Stimulated activated CD8-positive, alpha-beta memory T cell treated with anti-CD3 and anti-CD28 coated beads, Interleukin-2, amount 100 ng/mL, for 1 hour (primary cell): ENCODE measurements around the gene TBX1.

Source experiments
- DNase-seq, 2 donors: peaks; one replicate each; pipeline ENCODE4 v3.0.0-alpha.2; 2020; ENCODE audit warnings: low read depth in 2 of 2

The TBX1 gene

DNA sequence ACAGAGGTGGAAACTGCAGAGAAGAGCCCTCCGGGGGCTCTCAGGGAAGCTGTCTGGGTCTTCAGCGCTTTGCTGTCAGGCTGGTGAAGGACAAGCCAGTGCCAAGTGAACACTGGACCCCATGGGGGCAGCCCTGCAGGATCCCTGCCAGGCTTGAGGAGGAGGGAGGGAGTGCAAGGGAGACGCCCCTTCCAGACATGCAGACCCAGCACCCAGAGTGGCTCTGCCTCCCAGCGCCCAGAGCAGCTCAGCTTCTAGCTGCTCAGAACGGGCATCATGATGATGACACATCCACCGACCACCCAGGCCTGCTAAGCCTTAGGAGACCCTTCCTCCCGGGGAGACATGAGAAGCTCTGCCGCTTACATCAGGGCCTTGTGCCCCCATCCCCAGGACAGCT is 39.7 kb downstream of the TBX1 start:
- no peak for DNase-seq

DNA sequence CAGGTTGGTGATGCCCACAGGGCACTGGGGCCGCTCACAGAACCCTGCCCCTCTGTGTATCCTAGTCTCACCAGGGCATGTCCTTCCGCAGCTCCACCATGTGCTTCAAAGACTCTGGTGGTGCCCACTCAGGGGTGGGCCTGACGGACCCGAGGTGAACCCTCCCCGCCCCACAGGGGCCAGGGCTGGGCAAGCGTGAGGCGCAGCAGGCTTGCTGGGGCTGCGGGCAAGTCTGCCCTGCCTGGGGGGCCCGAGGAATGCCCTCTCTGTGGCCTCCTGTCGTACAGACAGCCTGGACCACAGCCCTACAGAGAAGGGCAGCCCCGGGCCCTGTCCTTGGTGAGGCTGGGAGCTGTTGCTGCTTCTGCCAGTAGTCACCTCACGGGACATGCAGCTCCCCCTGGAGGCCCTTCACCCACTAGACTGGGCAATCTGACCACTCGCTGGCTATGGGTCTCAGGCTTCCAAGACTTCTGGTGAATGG is 40.2 kb downstream of the TBX1 start:
- DNase-seq = no peak

DNA sequence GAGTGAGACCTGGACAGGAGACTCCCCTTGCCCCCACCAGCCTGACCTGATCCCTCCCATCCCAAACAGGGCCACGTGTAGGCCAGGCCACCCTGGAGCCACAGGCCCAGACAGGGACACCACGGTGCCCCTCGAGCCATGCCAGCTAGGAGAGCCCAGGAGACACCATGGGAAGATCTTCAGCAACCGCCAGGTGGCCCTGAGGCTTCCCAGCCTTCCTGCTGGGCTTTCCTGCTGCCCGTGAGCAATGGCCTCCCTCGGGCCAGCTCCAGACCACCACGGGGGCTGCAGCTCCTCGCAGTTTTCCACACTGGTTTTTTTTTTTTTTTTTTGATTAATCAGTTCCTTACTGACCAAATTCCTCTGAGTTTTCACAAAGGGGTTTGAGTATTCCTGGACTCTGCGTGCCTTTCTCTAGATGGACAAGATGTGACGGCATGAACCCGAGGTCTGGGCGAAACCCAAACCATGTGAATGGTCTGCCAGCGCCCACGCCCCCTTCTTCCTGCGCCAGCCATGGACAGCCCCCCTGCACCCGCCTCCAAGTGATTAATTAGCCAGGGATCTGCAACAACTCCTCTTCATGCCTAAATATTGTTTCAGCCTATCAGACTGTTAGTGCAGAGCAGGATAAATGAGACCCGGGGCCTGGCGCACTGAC is 40.9 kb downstream of the TBX1 start:
- no peak for DNase-seq

GRCh38 chr22:19802001-19802893 is 41.7 kb downstream of the TBX1 start:
- no peak for DNase-seq

GRCh38 chr22:19802894-19803735 is 42.5 kb downstream of the TBX1 start:
- DNase-seq = no peak

- no peak for DNase-seq
Measured at GRCh38 chr22:19803736-19804267, 43.2 kb downstream of the TBX1 start.

DNA sequence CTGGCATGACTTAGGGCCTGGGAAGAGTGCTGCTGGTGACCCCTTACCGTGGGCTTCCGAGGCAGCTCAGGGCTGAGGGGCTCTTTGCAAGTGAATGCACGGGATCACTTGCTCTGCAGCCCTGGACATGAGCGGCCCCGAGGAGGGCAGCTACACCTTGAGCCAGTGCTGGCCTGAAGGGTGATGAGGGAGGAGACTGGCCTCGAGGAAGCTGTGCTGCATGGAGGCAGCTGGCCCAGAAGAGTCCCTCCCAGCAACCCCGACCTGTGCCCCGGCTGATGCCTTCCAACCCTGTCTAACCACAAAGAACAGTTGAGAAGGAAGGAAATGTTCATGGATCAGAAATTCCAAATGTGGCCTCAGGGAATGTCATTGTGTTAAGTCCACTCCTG is 45.2 kb downstream of the TBX1 start:
- DNase-seq = no peak

GRCh38 chr22:19806213-19807160 is 45.9 kb downstream of the TBX1 start:
- DNase-seq = no peak

DNA sequence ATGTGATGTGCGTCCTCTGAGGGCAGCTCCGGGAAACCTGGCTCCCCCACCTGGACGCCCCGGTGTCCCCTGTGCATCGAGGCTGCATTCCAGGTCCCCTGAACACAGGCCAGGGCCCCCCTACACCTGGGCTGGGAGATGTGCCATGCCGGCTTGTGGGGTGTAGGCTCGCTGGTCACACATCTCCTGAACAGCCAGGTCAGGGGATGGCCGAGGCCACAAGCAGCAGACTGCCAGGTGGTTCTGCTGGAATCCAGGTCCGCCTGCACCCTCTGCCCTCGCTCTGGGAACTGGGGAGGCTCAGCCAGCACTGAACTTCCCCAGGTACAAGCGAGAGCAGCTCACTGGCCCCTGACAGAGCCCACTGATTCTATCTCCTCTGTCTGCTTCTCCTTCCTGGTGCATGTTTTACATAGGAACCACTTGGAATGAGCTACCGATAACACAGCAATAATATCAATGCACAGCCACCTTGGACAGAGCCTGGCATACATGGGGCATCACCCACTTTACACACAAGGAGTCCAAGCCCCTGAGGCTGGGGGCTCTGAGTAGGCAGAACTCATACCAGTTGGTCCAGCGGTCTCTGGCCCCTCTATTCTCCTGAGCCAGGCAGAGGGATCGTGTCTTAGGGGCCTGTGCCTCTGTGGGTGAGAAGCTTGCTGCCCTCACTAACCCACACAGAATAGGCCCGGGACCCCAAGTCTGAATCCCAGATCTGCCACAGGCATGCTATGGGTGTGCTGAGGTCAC is 46.8 kb downstream of the TBX1 start:
- no peak for DNase-seq

GRCh38 chr22:19807914-19808872 is 47.6 kb downstream of the TBX1 start:
- no peak for DNase-seq

DNA sequence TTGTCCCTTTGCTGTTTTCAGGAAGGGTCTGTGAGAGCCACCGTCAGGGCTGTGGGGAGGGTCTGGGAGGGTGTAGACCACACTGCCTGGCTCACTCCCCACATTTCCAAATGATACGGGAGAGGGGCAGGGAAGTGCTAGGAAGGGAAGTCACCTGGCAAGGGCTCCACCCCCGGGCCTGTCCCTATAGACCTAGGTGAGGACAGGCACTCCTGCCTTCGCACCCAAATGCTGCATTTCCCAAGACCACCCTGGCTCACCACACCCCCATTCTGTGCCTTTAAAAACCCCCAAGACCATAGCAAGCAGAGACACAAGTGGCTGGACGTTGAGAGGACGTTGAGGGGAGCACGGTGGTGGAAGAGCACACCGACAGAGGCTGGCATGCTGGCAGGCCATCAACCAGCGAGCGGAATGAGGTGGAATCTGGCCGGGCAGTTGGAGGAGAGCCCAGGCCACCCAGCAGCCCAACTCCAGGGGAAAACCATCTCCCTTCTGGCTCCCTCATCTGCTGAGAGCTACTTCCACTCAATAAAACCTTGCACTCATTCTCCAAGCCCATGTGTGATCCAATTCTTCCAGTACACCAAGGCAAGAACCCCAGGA is 48.4 kb downstream of the TBX1 start:
- DNase-seq = no peak

DNA sequence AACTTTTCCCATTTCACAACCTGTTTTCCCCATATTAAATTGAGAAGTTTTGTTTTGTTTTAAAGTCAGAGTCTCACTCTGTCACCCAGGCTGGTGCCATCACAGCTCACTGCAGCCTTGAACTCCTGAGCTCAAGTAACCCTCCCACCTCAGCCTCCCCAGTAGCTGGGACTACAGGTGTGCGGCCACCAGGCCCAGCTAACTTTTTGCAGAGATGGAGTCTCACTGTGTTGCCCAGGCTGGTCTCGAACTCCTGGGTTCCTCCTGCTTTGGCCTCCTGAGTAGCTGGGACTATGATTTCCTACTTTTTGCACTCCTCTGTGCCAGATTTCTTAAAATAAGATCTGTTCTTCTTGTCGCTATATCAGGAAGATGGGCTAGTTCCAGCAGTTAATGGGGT is 49.2 kb downstream of the TBX1 start:
- no peak for DNase-seq

DNA sequence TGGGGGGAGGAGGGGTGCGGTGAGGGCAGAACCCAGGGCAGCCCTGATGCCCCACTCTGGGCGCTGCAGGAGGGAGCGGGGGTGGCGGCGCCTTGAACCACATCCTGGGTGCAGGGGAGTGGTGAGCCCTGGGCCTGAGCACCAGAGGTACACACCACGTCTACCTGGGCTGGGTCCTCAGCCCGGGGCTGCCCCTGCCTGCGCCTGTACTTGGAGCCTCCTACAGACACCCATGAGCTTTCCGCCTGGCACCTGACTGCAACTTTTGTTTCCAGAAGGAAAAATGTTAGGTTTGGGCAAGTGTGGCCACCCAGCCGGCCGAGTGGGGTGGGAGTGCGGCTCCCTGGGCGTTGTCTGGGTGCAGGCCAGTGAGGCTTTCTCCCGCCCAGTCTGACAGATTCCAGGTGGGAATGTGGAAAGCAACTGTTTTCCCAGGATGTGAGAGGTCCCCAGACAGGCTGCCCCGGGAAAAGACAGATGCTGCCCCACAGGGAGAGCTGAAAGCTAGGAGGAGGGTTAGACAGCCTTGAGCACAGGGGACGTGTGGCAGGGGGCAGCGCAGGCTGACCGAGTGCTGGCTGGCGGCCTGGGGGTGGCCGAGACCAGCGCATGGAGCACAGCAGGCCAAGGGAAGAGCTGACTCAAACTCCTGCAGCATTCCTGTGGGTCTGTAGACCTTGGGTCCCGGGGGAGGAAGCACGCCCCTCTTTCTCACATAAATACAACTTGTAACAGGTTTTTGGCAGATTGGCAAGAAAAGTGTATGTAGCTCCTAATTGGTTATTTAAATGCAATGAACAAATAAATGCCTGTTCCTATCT is 50.0 kb downstream of the TBX1 start:
- no peak for DNase-seq

DNA sequence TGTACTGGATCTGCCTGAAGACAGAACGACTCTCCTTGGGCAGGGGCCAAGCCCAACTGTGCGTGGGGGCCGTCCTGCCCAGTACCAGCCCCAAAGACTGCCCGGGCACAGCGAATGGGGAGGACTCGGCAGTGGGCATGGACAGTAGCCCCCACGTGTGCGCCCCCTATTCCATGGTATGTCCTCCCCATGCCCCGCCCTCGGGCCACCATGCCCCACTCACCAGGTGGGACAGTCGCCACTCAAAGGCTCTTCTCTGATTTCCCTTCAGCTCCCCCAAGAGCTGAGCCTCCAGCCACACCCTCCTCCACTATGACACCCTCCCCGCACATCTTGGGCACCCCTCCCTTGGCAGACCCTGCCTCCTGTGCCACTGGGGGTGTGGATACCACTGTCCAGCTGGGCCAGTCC is 50.6 kb downstream of the TBX1 start:
- DNase-seq = no peak

DNA sequence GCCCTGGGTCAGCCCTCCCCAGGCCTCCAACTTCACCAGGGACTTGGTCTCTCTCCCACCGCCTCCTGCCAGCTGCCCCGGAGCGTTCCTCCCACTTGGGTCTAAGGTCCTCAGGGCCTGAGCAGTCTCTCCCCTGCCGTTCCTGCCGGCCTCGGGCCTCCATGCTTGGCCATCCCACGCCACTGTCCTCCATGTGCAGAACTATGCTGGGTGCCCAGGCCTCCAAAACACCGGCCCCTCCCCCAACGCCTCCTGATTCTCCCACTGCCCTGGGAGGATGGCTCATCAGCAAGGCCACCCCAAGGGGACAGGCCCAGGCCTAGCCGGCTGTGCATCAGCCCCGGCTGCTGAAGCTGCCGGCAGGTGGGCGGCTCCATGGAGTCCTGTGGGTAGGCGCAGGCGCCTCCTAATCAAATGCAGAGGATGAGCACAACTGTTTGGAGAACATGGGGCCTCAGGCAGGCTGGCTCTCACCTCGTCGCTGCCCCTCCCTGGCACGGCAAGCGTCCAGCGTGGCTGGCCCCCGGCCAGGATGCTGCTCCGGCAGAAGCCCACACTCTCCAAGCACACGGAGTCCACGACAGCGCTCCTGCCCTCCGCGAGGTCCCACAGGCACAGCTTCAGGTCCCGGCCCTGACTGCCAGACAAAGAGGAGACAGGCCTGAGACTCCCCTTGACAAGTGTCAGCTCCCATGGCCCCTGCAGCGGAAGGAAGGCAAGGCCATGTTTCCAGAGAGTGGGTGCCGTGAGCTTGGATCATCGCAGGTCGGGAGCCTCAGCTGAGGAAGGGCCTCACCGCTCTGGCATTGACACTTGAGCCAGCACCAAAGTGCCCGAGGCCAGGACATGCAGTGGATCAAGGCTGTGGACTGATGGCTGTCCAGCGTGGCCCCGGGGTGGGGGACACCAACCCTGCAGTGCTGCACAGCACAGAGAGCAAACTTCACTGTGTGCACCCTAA is 51.5 kb downstream of the TBX1 start:
- no peak for DNase-seq

DNA sequence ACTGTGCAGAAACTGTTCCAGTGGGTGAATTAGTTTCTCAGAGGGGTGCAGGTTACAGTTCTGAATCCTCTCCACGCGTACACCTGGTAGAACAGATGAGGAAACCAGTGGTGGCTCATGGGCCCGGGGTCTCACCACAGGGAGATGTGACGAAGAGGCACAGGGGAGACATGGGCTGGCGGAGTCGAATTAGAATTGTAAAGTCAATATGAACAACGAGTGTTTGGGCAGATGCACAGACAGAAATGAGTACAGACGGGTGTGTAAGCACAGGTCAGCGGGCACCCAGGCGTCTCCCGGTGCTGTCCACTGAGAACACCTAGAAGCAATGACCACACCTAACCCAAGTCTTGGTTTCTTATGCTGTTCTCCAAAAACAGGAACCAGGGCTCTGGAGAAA is 52.3 kb downstream of the TBX1 start:
- DNase-seq = no peak
